ENCODE data around the gene PDIK1L. TPM values are rescaled to one million over a fixed set of nuclear protein-coding genes. Genes with fewer than 3 reads are reported as not detected.

The PDIK1L gene
- 2.6 and 3.2 TPM in 2 replicates for total RNA-seq

DNA sequence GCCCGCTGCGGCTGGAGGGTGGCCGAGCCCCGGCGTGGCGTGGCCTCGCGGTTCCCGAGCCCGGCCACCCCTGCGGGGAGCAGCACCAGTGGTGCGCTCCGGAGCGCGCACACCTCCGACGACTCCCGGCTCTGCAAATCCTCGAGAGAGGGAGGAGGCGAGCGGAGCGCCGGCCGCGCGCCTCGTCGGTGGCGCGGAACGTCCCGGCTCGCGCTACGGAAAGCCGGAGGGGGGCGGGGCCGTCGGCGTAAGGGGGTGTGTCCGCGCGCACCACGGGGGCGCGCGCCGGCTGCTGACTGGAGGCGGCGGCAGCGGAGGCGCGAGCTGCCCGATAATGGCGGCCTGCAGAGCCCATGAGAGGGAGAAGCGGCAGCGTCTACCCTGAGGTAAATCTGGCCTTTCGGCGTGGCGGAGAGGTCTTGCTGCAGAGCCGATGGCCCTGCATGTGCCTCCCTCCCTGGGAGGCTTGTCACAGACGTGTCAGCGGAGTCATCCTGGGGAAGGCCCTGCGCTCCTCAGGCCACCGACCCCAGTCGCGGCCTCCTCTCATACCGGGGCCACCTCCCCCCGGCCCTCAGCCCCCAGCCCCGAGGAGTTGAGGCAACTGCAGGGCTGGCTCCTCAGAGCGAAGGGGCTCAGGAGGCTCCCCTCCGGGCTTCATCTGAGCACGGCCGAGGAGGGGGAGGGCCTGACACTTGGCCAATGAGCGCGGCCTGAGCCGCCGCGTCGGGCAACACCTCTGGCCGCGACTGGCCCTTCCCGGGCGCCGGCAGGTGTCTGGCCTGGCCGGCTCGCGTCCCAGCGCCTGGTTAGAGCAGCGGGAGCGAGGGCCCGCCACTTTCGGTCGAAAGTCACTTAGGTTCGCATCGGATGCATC, at the start of gene PDIK1L:
TSS of gene PDIK1L (plus strand) at position 295 of the 877 bp plus-strand sequence. CDS start 2,485 bp downstream, outside the sequence.

DNA sequence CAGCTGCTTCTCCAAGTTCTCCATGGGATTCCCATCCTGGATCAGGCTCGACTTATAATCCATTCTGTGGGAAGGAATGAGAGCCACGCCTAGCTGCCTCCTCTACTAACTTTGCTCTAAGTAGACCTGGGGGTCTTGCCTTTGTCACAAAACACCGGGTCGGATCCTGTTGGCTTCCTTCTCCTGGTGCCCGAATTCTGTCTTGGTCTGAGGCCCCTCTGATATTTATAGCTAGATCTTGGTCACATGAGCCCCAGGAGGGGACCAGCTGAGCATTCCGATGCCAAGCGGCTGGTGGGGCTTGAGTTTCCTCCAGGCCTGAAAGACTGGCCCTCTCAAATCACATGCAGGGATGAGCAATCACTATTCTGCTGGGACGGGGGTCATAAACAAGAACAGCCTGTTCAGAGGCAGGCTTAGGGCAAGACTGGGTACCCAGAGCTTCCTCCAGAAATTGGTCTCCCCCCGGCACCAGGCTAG, 44.2 kb upstream of the PDIK1L start, which contains the start of gene TRIM63:
TSS of gene TRIM63 (minus strand) at position 199 of the 480 bp plus-strand sequence. CDS start at position 63, 136 bp downstream.

DNA sequence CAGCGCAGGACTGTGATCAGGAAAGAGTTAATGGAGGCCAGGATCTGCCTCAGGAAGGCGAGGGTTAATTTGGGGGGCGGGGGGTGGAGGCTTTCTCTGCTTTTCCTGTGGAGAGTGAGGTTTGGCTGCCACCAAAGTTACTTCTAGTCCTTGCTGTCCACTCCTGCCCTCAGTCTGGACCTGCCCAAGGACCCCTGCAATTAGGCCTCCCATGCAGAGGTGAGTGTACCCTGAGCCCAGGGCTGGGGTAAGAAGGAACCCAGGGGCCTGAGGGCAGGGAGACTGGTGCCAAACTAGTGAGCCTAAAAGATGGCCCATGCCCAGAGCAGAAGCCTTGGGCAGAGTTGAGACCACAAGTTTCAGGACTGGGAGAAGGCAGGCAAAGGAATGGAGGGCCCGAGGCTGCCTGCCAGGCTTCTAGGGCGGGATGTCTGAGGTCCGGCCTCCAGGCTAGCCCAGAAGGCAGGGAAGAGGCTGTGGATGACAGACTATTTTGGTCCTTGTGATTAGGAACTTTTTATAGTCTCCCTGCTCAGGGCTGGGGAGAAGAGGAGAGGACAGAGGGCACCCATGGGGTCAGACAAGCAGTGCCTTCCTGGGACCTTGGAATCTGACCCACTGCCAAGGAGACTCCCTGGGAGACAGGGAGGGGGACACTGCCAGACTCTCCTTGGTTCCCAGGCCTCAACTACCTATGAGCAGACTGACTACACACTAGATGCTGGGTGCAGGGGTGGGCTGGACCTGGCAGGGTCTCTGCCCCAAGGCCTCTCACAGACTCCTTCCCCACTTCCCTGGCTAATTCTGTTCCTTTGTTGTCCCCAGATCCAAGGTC, 47.5 kb downstream of the PDIK1L start, which contains the start of gene FAM110D:
TSS of gene FAM110D (plus strand) at position 172 of the 835 bp plus-strand sequence. CDS start 2,213 bp downstream, outside the sequence.

DNA sequence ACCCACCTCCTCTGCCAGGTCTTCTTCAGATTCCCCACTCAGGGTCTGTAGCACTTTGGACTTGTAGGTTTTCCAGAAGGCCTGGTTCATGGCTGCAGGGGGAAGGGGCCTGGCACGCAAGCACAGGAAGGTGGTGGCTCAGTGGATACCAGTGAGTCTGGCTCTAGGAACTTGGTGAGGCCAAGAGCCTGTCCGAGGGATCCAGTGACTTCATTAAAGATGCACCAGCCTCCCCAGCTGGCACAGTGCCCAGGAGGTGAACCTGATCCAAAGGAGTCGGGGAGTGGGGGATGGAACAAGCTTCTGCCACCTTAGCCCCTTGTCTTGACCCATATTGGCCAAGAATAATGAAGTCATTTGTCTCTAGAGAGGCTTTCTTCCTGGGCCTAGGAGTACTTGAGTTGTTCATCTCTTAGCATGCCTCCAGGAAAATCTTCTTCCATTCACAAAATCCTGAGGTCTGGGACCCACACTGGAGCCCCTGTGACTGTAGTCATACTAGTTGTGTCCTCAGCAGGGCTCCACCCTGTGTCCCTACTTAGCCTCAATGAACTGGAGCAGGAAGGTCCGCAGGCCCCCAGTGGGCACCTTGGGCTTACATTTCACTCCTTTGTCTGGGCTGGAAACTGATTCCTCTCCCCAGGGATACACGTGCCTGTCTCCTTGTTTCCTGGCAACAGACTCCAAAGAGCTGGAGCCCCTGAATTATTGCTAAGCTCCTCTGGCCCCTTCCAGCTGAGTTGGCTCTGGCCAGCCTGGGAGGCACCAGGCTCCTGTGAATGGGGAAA, 57.0 kb downstream of the PDIK1L start, which contains the start of gene C1orf232:
TSS of gene C1orf232 (minus strand) at position 554 of the 788 bp plus-strand sequence. CDS start at position 90, 464 bp downstream.

DNA sequence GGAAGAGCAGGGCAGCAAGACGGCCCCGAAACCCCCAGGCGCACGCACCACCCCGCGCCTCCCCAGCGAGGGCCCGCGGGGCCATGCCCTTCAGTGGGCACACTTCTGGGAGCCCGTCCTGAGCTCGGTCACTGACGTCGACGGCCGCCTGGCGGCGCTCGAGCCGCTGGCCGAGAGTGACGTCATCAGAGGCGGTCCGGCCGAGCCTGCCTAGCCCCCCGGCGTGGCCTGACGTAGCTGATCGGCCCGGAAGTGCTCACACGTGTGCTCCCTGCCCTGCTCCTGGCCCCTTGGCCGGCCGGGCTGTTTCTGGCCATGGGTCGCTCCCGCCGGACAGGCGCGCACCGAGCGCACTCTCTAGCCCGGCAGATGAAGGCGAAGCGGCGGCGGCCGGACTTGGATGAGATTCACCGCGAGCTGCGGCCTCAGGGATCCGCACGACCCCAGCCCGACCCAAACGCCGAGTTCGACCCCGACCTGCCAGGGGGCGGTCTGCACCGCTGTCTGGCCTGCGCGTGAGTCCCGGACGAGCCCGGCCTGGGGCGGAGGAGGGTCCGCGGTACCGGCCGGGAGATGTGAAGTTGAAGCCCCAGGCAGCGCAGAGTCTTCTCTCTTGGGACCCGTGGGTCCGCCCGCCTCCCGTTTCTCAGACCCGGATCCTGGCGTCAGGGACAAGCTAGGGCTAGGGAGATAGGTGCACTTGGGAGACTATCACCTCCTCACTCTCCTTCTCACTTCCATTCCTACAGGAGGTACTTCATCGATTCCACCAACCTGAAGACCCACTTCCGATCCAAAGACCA, 58.2 kb downstream of the PDIK1L start, which contains the start of gene ZNF593:
TSS of gene ZNF593 (plus strand) at position 240 of the 803 bp plus-strand sequence. CDS start at position 316, 76 bp downstream.

DNA sequence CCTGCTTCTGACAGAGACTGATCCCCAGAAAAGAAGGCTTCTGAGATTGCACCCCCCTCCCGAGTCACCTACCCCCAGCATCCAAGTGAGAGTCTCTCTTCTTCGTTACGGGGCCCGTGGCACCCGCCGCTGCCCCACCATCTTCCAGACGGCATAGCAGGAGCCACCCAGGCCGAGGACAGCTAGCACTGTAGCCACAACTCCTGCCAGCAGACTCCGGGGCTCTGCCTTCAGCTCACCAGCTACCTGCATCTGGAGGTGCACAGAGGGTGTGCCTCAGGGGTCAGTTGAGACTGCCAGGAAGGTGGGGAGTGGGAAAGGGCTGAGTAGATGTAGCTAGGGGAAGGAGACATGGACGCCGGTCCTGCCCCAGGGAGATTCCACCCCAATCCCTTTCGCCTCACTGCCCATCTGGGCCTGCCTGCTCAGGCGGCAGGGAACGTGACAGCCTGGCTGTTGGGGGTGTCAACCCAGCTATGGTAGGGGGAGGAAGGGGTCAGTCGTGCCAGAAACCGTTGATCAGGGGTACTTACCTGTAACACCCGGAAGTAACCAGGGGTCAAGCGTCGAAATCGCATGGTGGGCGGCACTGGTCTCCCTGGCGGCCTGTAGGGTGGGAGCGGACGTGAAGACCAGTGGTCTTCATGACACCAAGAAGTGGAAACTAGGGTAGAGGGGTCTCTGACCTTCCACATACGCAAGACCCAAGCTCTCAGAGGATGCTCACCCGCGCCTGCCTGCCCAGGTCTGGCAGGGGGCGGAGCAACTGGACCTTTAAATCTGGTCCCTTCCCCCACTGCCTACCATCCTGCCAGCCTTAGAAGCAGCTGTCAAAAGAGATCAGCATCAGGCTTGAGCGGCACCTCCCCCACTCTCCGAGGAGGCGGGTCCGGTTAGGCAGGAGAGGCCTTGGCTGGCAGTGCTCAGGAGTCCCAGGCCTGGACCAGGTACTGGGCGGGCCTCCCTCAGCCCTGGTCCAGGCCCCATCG, 59.8 kb downstream of the PDIK1L start, which contains the start of gene ZNF593OS:
TSS of gene ZNF593OS (minus strand) at position 749 of the 989 bp plus-strand sequence. CDS start at position 578, 171 bp downstream.

Other genes starting within 250 kb of the PDIK1L start
- gene PAQR7, start 236.1 kb upstream of the PDIK1L start, total RNA-seq = 20.6 and 25.9 TPM in 2 replicates
- 105 and 121 TPM in 2 replicates for gene STMN1, start 205.4 kb upstream of the PDIK1L start, total RNA-seq
- gene PAFAH2, start 113.8 kb upstream of the PDIK1L start, total RNA-seq = 11.9 and 15.3 TPM in 2 replicates
- 4.3 and 26.5 TPM in 2 replicates for gene EXTL1, start 90.0 kb upstream of the PDIK1L start, total RNA-seq
- gene SLC30A2, start 65.7 kb upstream of the PDIK1L start, total RNA-seq = not detected in 2 replicates
- not detected in 2 replicates for gene TRIM63, start 44.2 kb upstream of the PDIK1L start, total RNA-seq
- gene FAM110D, start 47.3 kb downstream of the PDIK1L start, total RNA-seq = not detected in 2 replicates
- not detected in 2 replicates for gene C1orf232, start 57.1 kb downstream of the PDIK1L start, total RNA-seq
- gene ZNF593, start 58.1 kb downstream of the PDIK1L start, total RNA-seq = 26.4 and 32.3 TPM in 2 replicates
- 0.29 TPM in 1 of 2 replicates, not detected in the other for gene ZNF593OS, start 60.0 kb downstream of the PDIK1L start, total RNA-seq
- gene CNKSR1, start 65.7 kb downstream of the PDIK1L start, total RNA-seq = not detected in 2 replicates
- gene CATSPER4, start 78.8 kb downstream of the PDIK1L start, total RNA-seq = not detected in 2 replicates
- gene CEP85, start 122.4 kb downstream of the PDIK1L start, total RNA-seq = 8.7 and 8.9 TPM in 2 replicates
- gene SH3BGRL3, start 168.3 kb downstream of the PDIK1L start, total RNA-seq = 206 and 215 TPM in 2 replicates
- gene UBXN11, start 194.8 kb downstream of the PDIK1L start, total RNA-seq = 3.5 and 7.8 TPM in 2 replicates
- gene CD52, start 206.1 kb downstream of the PDIK1L start, total RNA-seq = 0.71 TPM in 1 of 2 replicates, not detected in the other
- gene CRYBG2, start 242.3 kb downstream of the PDIK1L start, total RNA-seq = not detected in 2 replicates

Data from myometrial cell (primary cell).